GM19240 (cell line): ENCODE data around the gene OXT.

Experiments
- DNase-seq: peaks from one replicate; pipeline ENCODE4 v3.0.0; 2011; ENCODE audit warnings: low spot score; ENCODE audit not compliant: insufficient read length

The OXT gene

GRCh38 chr20:3084283-3084985, 13.0 kb downstream of the OXT start, which contains the start of gene AVP:
Gene AVP, minus strand, starts transcription at chr20:3084724. Its CDS starts 50 bp downstream, at chr20:3084674.
- DNase-seq: no peak

- DNase-seq: no peak
Observed at GRCh38 chr20:3084986-3085360, 13.6 kb downstream of the OXT start.

GRCh38 chr20:3085571-3086072, 14.2 kb downstream of the OXT start:
- DNase-seq: no peak

- DNase-seq: no peak
Observed at GRCh38 chr20:3088031-3088430, 16.6 kb downstream of the OXT start.

- no peak for DNase-seq
Observed at GRCh38 chr20:3090565-3090964, 19.1 kb downstream of the OXT start.

GRCh38 chr20:3092611-3093379, 21.4 kb downstream of the OXT start:
- no peak for DNase-seq

- no peak for DNase-seq
Observed at GRCh38 chr20:3093861-3094361, 22.5 kb downstream of the OXT start.

GRCh38 chr20:3094848-3095629, 23.6 kb downstream of the OXT start:
- DNase-seq: no peak

- DNase-seq: no peak
Observed at GRCh38 chr20:3100480-3100879, 29.1 kb downstream of the OXT start.

GRCh38 chr20:3101251-3101650, 29.8 kb downstream of the OXT start:
- DNase-seq: no peak

GRCh38 chr20:3101737-3102574, 30.5 kb downstream of the OXT start:
- no peak for DNase-seq

GRCh38 chr20:3102575-3103368, 31.4 kb downstream of the OXT start:
- DNase-seq: no peak

- DNase-seq: no peak
Observed at GRCh38 chr20:3103369-3104032, 32.1 kb downstream of the OXT start.

GRCh38 chr20:3105256-3106137, 34.1 kb downstream of the OXT start:
- no peak for DNase-seq

GRCh38 chr20:3106185-3106584, 34.8 kb downstream of the OXT start:
- DNase-seq: no peak

GRCh38 chr20:3106658-3107463, 35.4 kb downstream of the OXT start:
- DNase-seq: no peak

GRCh38 chr20:3107464-3108025, 36.1 kb downstream of the OXT start:
- DNase-seq: no peak
